Peyer's patch (tissue), 4 donors: ENCODE results near the gene GPS1. TPM values are rescaled to one million over a fixed set of nuclear protein-coding genes. Genes with fewer than 3 reads are reported as not detected.

ENCODE experiments used
- DNase-seq, 3 donors: peaks; one replicate each; pipeline ENCODE4 v3.0.0-alpha.2; 2017 to 2019
- H3K27ac ChIP-seq, 4 donors: fragments of 200-600 bp; sonication (generic); one replicate each; pipeline ENCODE4 v1.5.1; 2016 to 2019
- H3K27me3 ChIP-seq, 2 donors: fragments of 200-600 bp; sonication (generic); one replicate each; pipeline ENCODE4 v1.5.1; 2019
- H3K36me3 ChIP-seq, 3 donors: fragments of 200-600 bp; sonication (generic); one replicate each; pipeline ENCODE4 v1.5.1; 2016 to 2019
- H3K4me1 ChIP-seq, 4 donors: fragments of 200-600 bp; sonication (generic); one replicate each; pipeline ENCODE4 v1.5.1; 2016 to 2019
- H3K4me3 ChIP-seq, 4 donors: fragments of 200-600 bp; sonication (generic); 1 replicate in 3 of 4; 2 replicates in 1 of 4; pipeline ENCODE4 v1.5.1; 2016 to 2019; ENCODE audit warnings: mild to moderate bottlenecking in 1 of 4
- H3K9me3 ChIP-seq, 4 donors: fragments of 200-600 bp; sonication (generic); one replicate each; pipeline ENCODE4 v1.5.1; 2016 to 2019; ENCODE audit warnings: mild to moderate bottlenecking in 1 of 4
- CTCF ChIP-seq, 6 experiments: fragments of 450-650 bp in 4 of 6; fragments of 200-600 bp in 2 of 6; sonication (generic) in 1 of 6; IDR thresholded peaks; one replicate each; pipeline ENCODE4 v1.5.1; 2017 to 2019; ENCODE audit warnings: antibody characterized with exemption in 6 of 6, mild to moderate bottlenecking in 3 of 6, moderate library complexity in 1 of 6
- POLR2A ChIP-seq, 2 donors: fragments of 450-650 bp; IDR thresholded peaks; one replicate each; pipeline ENCODE4 v1.5.1; 2017; ENCODE audit warnings: antibody characterized with exemption in 2 of 2, mild to moderate bottlenecking in 2 of 2, moderate library complexity in 2 of 2
- total RNA-seq, 4 donors: library from RNA; depleted of rRNA; stranded (reverse); fragments of >200 nt; gene quantifications; one replicate each; pipeline ENCODE4 v1.1.0, GENCODE V29; 2016

Gene GPS1
- total RNA-seq, 4 donors from 2014 or later = 69.2 to 138 (median 88.5) TPM

- TF ChIP-seq POLR2A (IDR thresholded peaks at IDR 0.05) (no peak), CTCF (IDR thresholded peaks at IDR 0.05) (no peak)
Observed at GRCh38 chr17:82050152-82050760, 1.4 kb upstream of the GPS1 start.

DNA sequence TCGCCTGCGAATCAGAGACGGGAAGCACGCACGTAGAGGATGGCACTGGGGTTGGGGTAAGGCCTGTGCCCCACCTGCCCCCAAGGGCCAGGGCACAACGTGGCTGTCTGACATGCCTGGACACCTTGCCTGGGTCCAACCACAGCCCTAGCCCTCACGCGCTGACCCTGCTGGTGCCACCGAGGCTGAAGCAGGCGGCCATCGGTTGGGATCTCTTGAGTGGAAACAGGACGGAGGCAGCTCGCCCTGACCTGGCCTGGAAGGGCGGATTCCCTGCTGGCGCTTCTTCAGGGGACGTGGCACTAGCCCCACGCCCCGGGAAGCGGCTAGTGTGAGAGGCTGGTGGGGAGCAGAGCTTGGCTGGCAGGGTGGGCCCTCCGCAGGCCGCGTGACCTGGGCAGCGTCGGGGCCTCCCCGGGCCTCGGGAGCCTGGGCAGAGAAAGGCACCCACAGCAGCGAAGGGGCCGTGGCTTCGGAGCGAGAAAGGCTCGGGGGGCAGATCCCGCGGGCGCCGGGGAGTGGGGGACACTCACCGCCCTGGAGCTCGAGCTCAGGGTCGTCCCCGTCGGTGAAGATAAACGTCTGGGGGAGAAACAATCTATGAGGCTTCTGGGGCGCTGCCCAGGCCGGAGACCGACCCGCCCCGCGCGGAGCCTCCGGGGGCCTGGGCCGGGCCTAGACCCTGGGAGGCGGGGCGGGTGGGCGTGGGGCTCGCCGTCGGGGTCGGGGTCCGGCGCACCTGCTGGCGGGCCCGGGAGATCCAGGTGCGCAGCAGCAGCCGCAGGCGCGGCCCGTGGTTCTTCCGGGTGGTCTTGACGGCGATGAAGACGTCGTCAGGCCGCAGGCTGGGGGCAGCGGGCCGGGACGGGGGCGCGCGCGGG is 697 bp upstream of the GPS1 start:
- Histone ChIP-seq H3K4me1 (peaks cover 0 to 31% (median 23%) of the 10 kb centered on the region in 4 donors), H3K9me3 (no peaks in the 10 kb centered on the region), H3K27me3 (no peaks in the 10 kb centered on the region), H3K4me3 (peak overlapping the region; percentile 75 to 98 (median 95)), H3K27ac (peak overlapping the region; percentile 61 to 72 (median 70)), H3K36me3 (peaks cover 0 to 56% (median 0%) of the 10 kb centered on the region in 3 donors)
- TF ChIP-seq CTCF (IDR thresholded peaks at IDR 0.05) (no peak), POLR2A (IDR thresholded peaks at IDR 0.05) (no peak)
- DNase-seq = no peak

More at GRCh38 chr17:82050152-82050760, 1.4 kb upstream of the GPS1 start:
- Histone ChIP-seq H3K27me3 (no peaks in the 10 kb centered on the region), H3K4me3 (peak overlapping the region in 3 of 4 donors; percentile 94 to 98 (median 96)), H3K36me3 (peaks cover 0 to 49% (median 0%) of the 10 kb centered on the region in 3 donors), H3K9me3 (no peaks in the 10 kb centered on the region), H3K4me1 (peaks cover 0 to 31% (median 23%) of the 10 kb centered on the region in 4 donors), H3K27ac (no peak overlapping the region)
- no peak for DNase-seq

DNA sequence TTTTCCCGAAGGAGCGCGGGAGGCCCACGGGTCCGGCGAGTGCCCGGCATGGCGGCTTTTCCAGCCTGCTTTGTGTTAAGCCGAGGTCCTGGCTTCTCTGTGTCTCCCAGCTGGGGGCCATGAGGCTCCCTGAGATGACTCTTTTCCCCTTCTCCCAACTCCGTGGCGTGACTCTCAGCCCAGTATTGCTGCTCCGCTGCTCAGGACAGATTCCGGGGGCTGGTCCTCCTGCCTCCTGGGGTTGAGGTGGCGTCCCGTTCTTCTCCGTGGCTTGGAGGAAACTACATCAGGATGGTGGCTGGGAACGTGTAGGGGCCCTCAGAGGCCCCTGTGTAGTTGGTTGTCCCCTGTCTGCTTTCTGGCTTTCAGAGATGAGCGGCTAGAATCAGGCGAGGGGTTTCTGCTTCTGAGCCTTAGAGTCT is 951 bp downstream of the GPS1 start:
- no peaks in the 10 kb centered on the region for H3K27me3 ChIP-seq
- H3K27ac ChIP-seq = peak overlapping the region in 1 of 4 donors; percentile 72
- H3K36me3 ChIP-seq = peaks cover 0 to 68% (median 0%) of the 10 kb centered on the region in 3 donors
- TF ChIP-seq CTCF (IDR thresholded peaks at IDR 0.05) (no peak), POLR2A (IDR thresholded peaks at IDR 0.05) (no peak)
- peak overlapping the region; percentile 75 to 98 (median 95) for H3K4me3 ChIP-seq
- peaks cover 0 to 31% (median 23%) of the 10 kb centered on the region in 4 donors for H3K4me1 ChIP-seq
- no peak for DNase-seq
- no peaks in the 10 kb centered on the region for H3K9me3 ChIP-seq

GRCh38 chr17:82053130-82053529 is 1.4 kb downstream of the GPS1 start:
- no peak for DNase-seq
- H3K4me1 ChIP-seq = peaks cover 0 to 31% (median 23%) of the 10 kb centered on the region in 4 donors
- TF ChIP-seq CTCF (IDR thresholded peaks at IDR 0.05) (no peak), POLR2A (IDR thresholded peaks at IDR 0.05) (no peak)
- no peak overlapping the region for H3K27ac ChIP-seq
- no peaks in the 10 kb centered on the region for H3K27me3 ChIP-seq
- H3K36me3 ChIP-seq = peaks cover 0 to 69% (median 0%) of the 10 kb centered on the region in 3 donors
- H3K9me3 ChIP-seq = no peaks in the 10 kb centered on the region
- H3K4me3 ChIP-seq = peak overlapping the region in 3 of 4 donors; percentile 94 to 98 (median 96)

- no peaks in the 10 kb centered on the region for H3K27me3 ChIP-seq
- H3K27ac ChIP-seq = no peak overlapping the region
- H3K4me1 ChIP-seq = peaks cover 0 to 31% (median 23%) of the 10 kb centered on the region in 4 donors
- no peaks in the 10 kb centered on the region for H3K9me3 ChIP-seq
- no peak overlapping the region for H3K4me3 ChIP-seq
- H3K36me3 ChIP-seq = peaks cover 0 to 70% (median 0%) of the 10 kb centered on the region in 3 donors
- DNase-seq = no peak
- no peak for TF ChIP-seq POLR2A (IDR thresholded peaks at IDR 0.05)
Observed at GRCh38 chr17:82053556-82054263, 2.0 kb downstream of the GPS1 start.
